HG03097 (cell line): Measurements from ENCODE around the gene SLITRK2.

Experiments
- ATAC-seq: cut with Tn5 transposase; IDR thresholded peaks from one replicate; pipeline ENCODE4 v1.9.1; 2021; ENCODE audit not compliant: unreplicated experiment, low FRiP score

The SLITRK2 gene, protein sequence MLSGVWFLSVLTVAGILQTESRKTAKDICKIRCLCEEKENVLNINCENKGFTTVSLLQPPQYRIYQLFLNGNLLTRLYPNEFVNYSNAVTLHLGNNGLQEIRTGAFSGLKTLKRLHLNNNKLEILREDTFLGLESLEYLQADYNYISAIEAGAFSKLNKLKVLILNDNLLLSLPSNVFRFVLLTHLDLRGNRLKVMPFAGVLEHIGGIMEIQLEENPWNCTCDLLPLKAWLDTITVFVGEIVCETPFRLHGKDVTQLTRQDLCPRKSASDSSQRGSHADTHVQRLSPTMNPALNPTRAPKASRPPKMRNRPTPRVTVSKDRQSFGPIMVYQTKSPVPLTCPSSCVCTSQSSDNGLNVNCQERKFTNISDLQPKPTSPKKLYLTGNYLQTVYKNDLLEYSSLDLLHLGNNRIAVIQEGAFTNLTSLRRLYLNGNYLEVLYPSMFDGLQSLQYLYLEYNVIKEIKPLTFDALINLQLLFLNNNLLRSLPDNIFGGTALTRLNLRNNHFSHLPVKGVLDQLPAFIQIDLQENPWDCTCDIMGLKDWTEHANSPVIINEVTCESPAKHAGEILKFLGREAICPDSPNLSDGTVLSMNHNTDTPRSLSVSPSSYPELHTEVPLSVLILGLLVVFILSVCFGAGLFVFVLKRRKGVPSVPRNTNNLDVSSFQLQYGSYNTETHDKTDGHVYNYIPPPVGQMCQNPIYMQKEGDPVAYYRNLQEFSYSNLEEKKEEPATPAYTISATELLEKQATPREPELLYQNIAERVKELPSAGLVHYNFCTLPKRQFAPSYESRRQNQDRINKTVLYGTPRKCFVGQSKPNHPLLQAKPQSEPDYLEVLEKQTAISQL

DNA sequence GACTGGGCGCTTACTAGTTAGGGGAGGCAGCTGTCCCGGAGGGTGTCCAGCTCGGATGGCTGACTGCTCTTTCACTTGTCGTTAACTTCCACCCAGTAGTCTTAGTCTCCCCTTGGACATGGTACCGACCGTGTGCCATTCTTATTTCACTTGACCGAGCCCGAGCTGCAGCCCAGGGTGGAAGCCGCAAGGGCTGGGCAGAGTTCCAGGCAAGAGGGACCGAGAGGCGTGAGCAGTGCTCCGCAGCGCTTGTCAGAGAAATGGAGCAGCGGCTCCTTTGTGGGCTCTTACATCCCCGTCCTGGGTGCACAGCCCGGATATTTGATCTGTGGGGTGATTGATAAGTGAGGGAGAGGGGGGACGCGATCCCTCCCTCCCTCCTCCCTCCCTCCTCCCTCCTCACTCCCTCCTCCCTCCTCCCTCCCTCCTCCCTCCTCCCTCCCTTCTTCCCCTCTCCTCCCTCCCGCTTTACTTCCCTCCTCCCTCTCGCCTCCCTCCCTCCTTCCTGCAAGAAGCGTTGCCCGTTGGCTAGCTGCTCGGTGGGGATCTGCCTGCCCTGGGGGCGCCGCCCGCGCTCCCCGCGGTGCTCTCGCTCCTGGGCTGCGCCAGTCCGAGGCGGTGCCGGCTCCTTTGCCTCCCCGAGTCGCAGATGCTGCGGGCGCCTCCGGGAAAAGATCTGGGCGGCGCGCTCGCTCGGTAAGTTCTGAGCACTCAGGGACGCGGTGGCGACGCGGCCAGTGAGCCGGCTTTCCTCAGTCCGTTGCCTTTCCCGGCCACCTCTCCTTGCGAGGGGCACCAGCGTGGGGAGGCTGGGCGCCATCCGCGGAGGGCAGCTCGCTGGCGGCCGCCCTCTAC is at the start of gene SLITRK2:
TSS of gene SLITRK2 (plus strand) at position 499 of the 855 bp plus-strand sequence. CDS start 4,597 bp downstream, outside the sequence.
- no peak for ATAC-seq

GRCh38 chrX:145773006-145773405 is 44.6 kb upstream of the SLITRK2 start:
- no peak for ATAC-seq

DNA sequence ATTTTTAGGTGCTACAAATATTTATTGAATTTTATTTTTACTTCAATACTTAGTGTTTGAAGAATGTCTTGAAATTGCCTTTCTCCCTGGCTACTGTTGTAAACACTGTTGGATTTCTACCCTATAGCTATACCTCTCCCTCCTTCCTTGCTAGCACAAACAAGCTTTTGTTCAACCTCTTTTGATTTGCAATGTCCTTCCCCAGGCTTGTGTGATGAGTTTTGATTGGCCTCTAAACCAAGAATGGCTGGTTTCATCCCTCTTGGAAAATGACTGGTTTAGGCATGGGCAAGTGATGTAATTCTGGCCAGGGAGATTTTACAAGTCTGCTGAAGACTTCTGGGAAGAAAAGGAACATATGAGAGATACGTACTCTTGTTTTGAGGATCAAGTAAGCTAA is 25.3 kb upstream of the SLITRK2 start:
- no peak for ATAC-seq

- ATAC-seq = no peak
These were observed 14.1 kb upstream of the SLITRK2 start for GRCh38 chrX:145803508-145803907.

- no peak for ATAC-seq
These were observed 4.5 kb upstream of the SLITRK2 start for GRCh38 chrX:145813081-145813480.

DNA sequence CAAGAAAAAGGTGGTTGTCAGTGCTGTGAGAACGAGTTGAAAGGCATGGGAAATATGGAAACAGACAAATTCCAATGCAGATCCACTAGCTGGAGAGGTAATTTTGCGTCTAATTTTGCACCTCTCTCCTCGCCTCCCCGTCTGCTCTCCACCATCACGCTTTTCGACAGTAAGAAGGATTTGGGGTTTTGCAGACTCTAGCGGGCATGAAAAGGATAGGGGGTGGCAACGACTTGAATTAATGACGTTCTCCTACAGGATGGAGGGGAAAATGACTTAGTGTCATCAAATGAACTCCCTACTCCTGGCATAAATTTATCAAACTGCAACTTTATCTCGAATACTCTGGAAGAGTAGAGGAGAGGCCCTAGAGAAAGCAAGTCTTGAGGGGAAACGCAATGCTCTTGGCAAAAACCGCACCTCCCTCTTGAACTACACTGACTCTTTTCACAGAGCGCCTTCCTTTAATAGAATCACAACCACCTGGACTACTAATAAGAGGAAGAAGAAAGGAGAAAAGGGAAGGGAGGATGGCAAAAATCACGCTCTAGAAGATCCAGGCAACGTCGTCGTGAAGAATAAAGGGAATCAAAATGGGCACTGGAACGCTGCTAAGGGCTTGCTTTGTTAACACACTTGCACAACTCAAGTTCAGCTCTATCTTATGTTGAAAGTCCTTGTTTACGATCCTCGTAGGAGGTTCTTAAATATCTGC is 871 bp upstream of the SLITRK2 start:
- ATAC-seq = no peak

- ATAC-seq = no peak
These were observed 821 bp downstream of the SLITRK2 start for GRCh38 chrX:145818186-145819113.

DNA sequence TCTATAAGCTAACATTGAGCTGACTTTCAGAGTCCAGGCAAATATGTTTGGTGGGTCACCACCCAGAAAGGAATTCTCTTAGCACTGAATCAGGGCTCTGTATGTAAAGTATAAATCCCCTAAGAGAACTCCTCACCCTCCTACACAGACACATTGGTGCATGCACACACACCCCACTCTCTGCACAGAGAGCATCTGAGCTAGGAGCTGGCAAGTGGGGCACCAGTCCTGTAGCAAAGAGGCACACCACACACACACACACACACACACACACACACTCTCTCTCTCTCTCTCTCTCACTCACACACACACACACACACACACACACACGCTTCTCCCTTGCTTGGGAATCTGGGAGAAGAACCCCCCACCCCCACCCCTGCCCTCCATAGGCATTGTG is 3.2 kb downstream of the SLITRK2 start:
- no peak for ATAC-seq

DNA sequence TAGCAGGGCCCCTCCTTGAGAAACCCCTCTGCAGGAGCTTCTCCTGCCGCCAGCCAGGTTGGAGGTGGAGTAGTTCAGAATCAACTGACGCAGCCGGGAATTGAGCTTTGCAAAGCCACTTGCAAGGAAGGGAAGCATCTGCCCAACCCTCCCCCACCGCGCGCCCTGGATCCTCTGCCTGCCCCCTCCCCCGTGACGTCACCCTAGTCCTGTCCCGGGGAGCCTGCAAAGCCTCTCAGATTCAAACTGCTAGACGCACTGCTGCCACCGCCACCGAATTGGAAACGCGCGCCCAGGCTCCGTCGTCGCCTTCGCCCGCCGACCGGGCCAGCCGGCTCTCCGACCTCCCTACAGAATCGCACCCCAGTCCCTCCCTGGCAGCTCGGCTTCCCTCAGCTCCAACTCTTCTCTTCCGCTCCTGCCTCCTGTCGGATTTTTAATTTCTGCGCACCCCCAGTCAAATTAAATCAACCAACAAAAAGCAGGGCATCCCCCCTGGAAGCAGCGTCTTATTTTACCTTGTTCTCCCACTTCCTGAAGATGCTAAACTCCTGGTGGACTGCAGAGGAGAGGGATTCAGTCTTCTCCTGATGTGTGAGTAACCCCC is 3.8 kb downstream of the SLITRK2 start:
- ATAC-seq = no peak

- ATAC-seq = no peak
These were observed 4.4 kb downstream of the SLITRK2 start for GRCh38 chrX:145821898-145822571.

DNA sequence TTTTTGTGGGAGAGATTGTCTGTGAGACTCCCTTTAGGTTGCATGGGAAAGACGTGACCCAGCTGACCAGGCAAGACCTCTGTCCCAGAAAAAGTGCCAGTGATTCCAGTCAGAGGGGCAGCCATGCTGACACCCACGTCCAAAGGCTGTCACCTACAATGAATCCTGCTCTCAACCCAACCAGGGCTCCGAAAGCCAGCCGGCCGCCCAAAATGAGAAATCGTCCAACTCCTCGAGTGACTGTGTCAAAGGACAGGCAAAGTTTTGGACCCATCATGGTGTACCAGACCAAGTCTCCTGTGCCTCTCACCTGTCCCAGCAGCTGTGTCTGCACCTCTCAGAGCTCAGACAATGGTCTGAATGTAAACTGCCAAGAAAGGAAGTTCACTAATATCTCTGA is 5.5 kb downstream of the SLITRK2 start:
- ATAC-seq = no peak

- no peak for ATAC-seq
These were observed 8.3 kb downstream of the SLITRK2 start for GRCh38 chrX:145825896-145826295.

- no peak for ATAC-seq
These were observed 8.8 kb downstream of the SLITRK2 start for GRCh38 chrX:145826466-145826865.

GRCh38 chrX:145832796-145833195 is 15.2 kb downstream of the SLITRK2 start:
- ATAC-seq = no peak

- ATAC-seq = no peak
These were observed 22.9 kb downstream of the SLITRK2 start for GRCh38 chrX:145840531-145840930.

DNA sequence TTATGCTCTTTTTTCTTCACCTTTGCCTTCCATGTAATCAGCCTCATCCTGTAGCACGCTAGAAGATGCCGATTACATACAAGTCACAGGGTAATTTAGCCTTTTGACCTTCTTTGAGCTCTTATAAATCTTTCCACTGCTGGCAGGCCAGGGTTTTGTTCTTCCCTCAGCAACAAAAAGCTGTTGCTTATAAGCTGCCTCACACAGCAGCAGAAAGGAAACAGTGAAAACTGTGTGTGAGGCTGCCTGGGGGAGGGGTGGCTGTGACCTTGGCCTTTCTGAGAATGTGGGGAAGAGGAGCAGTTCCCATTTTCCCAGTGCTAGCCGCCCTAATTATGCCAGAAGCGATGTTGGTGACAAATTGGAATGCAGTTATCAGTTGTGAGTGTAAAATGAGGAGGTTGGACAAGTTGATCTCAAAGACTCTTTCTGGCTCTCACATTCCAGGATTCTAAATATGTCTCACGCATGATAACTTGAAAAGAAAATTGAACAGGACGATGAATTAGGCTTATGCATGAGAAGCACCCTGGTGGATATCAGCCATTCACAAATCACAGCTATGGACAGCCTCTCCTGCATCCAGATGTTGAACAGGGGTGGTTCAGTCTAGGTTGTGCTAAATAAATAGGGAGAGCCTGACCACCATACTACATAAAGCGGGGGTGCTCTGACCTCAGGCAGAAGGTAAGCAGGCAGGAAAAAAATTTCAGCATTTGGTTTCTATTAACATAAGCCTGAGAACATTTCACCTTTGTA is 25.7 kb downstream of the SLITRK2 start:
- no peak for ATAC-seq

DNA sequence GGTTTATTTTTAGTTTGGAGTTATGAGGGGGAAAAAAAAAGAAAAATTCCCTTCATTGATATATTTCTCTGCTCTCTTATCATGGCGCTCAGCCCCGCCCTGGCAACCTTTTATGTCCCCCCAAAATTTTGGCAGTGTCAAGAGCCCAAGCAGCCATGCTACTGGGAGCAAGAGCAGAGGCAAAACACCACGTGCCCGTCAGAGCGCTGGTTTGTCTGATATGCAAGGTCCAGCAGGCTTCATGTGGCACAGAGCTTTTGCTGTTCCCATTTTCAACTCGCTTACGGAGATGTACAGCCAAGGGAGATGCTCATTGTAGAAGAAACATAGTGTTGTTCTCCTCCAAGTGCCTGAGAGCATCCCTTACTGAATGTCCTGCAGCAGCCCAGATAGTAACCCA is 27.3 kb downstream of the SLITRK2 start:
- ATAC-seq = no peak
